ENCODE data around the gene POLR3B. TPM values are rescaled to one million over a fixed set of nuclear protein-coding genes. Genes with fewer than 3 reads are reported as not detected.
"Not testable (repeated sequence)": the region's sequence is repeated elsewhere in the genome, so short reads cannot be mapped to it uniquely, and the experiment has no call there.

Gene POLR3B
- total and polyA plus RNA-seq, 2 of the 13 experiments (the other 11 are each of a cell fraction or from before 2014, with no cell fraction given): 4.8 to 13.1 TPM

DNA sequence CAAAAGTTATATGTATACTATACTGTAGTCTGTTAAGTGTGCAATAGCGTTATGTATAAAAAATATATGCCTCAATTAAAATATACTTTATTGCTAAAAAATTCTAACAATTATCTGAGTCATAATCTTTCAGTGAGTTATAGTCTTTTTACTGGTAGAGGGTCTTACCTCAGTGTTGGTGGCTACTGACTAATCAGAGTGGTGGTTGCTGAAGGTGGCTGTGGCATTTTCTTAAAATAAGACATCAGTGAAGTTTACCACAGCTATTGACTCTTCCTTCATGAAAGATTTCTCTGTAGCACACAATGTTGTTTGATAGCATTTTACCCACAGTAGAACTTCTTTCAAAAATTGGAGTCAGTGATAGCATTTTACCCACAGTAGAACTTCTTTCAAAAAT lies 23.4 kb downstream of the POLR3B start:
- in situ Hi-C loops (cut with HindIII; ENCODE audit: extremely low pct_ligation_motif_present, low pct_unique_long_range_greater_than_20kb): loop anchor here (10.0 kb wide), 1 partner anchor 464 kb away; no protein-coding TSS in a partner anchor
- Histone ChIP-seq H3K9me3 (ENCODE audit: low read length) (no peaks in the 10 kb centered on the region), H3K36me3 (replicated peaks in 1 of 2; ENCODE audit: control insufficient read depth in 1 of 2, insufficient read depth in 2 of 2, low read length in 2 of 2) (peaks cover 5 to 47% of the 10 kb centered on the region in 2 experiments), H3K4me2 (ENCODE audit: low read depth, low read length) (no peak overlapping the region), H3K4me1 (ENCODE audit: insufficient read depth, low read length) (no peaks in the 10 kb centered on the region), H2AFZ (ENCODE audit: low read length) (no peak overlapping the region), H3K27me3 (ENCODE audit: control insufficient read depth in 1 of 2, insufficient read depth in 2 of 2, low read length in 2 of 2) (no peaks in the 10 kb centered on the region), H4K20me1 (ENCODE audit: insufficient read depth, low read length) (no peaks in the 10 kb centered on the region), H3K79me2 (ENCODE audit: insufficient read depth, low read length) (no peaks in the 10 kb centered on the region), H3K4me3 (replicated peaks in 1 of 3; ENCODE audit: insufficient read depth in 1 of 3, low read depth in 2 of 3, low read length in 3 of 3) (no peak overlapping the region), H3K27ac (ENCODE audit: extremely low read length, insufficient read depth, low read length) (no peak overlapping the region), H3K9ac (ENCODE audit: insufficient read depth, low read depth, low read length) (no peak overlapping the region)
- TF ChIP-seq MED13 (CRISPR knock-in tag; IDR thresholded peaks at IDR 0.05) (no peak), ZNF570 (CRISPR knock-in tag; IDR thresholded peaks at IDR 0.05; ENCODE audit: borderline replicate concordance) (no peak), ELF4 (CRISPR knock-in tag; IDR thresholded peaks at IDR 0.05; ENCODE audit: borderline replicate concordance) (no peak), GATAD2A (CRISPR knock-in tag; IDR thresholded peaks at IDR 0.05) (no peak), ZMYM4 (CRISPR knock-in tag; IDR thresholded peaks at IDR 0.05) (no peak), ZNF10 (CRISPR knock-in tag; IDR thresholded peaks at IDR 0.05; ENCODE audit: borderline replicate concordance, low read depth) (no peak), MTA3 (CRISPR knock-in tag; IDR thresholded peaks at IDR 0.05) (no peak), ZMAT3 (CRISPR knock-in tag; conservative IDR thresholded peaks at IDR 0.05) (no peak), ZFAT (CRISPR knock-in tag; conservative IDR thresholded peaks at IDR 0.05) (no peak), ZNF816 (CRISPR knock-in tag; IDR thresholded peaks at IDR 0.05; ENCODE audit: borderline replicate concordance) (no peak), RBM22 (optimal IDR thresholded peaks at IDR 0.05; ENCODE audit: low read length) (no peak), CENPX (CRISPR knock-in tag; IDR thresholded peaks at IDR 0.05) (no peak), ZFP36L2 (CRISPR knock-in tag; IDR thresholded peaks at IDR 0.05) (no peak)
- TF ChIP-seq, protein P1, sequence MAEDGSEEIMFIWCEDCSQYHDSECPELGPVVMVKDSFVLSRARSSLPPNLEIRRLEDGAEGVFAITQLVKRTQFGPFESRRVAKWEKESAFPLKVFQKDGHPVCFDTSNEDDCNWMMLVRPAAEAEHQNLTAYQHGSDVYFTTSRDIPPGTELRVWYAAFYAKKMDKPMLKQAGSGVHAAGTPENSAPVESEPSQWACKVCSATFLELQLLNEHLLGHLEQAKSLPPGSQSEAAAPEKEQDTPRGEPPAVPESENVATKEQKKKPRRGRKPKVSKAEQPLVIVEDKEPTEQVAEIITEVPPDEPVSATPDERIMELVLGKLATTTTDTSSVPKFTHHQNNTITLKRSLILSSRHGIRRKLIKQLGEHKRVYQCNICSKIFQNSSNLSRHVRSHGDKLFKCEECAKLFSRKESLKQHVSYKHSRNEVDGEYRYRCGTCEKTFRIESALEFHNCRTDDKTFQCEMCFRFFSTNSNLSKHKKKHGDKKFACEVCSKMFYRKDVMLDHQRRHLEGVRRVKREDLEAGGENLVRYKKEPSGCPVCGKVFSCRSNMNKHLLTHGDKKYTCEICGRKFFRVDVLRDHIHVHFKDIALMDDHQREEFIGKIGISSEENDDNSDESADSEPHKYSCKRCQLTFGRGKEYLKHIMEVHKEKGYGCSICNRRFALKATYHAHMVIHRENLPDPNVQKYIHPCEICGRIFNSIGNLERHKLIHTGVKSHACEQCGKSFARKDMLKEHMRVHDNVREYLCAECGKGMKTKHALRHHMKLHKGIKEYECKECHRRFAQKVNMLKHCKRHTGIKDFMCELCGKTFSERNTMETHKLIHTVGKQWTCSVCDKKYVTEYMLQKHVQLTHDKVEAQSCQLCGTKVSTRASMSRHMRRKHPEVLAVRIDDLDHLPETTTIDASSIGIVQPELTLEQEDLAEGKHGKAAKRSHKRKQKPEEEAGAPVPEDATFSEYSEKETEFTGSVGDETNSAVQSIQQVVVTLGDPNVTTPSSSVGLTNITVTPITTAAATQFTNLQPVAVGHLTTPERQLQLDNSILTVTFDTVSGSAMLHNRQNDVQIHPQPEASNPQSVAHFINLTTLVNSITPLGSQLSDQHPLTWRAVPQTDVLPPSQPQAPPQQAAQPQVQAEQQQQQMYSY (CRISPR knock-in tag; IDR thresholded peaks at IDR 0.05): no peak
- TF ChIP-seq, protein P2, sequence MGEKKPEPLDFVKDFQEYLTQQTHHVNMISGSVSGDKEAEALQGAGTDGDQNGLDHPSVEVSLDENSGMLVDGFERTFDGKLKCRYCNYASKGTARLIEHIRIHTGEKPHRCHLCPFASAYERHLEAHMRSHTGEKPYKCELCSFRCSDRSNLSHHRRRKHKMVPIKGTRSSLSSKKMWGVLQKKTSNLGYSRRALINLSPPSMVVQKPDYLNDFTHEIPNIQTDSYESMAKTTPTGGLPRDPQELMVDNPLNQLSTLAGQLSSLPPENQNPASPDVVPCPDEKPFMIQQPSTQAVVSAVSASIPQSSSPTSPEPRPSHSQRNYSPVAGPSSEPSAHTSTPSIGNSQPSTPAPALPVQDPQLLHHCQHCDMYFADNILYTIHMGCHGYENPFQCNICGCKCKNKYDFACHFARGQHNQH (CRISPR knock-in tag; IDR thresholded peaks at IDR 0.05): no peak
- no peak for ATAC-seq
- DNase-seq (ENCODE audit: low spot score): no peak
- ChIA-PET CTCF (ENCODE audit: low intra/inter-chr PET ratio, low total read pairs) (no interaction called here), POLR2A (interaction anchor here (1.4 kb wide), 1 partner anchor 17 kb away, joined by 3 read pairs; no protein-coding TSS in a partner anchor)
- 97% methylated on average over 1 of the region's 1 CpG for WGBS (ENCODE audit: low lambda C conversion rate)
- no peak for FAIRE-seq
- BruUV-seq (replicated peaks): no TSS peak
- intact Hi-C loops (cut with micrococcal nuclease; ENCODE audit: unreplicated experiment): no loop called here

DNA sequence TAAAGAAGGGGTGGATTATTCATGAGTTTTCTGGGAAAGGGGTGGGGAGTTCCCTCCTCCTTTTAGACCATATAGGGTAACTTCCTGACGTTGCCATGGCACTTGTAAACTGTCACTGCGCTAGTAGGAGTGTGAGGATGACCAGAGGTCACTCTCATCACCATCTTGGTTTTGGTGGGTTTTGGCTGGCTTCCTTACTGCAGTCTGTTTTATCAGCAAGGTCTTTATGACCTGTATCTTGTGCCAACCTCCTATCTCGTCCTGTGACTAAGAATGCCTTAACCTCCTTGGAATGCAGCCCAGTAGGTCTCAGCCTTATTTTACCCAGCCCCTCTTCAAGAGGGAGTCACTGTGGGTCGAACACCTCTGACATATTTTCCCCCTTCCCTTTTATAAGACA lies 24.3 kb downstream of the POLR3B start:
- H3K36me3 ChIP-seq (replicated peaks in 1 of 2; ENCODE audit: control insufficient read depth in 1 of 2, insufficient read depth in 2 of 2, low read length in 2 of 2): peaks cover 0 to 43% of the 10 kb centered on the region in 2 experiments; a peak in 3 of 5 replicates
- H3K4me3 ChIP-seq (replicated peaks in 1 of 3; ENCODE audit: insufficient read depth in 1 of 3, low read depth in 2 of 3, low read length in 3 of 3); H3K27ac ChIP-seq (ENCODE audit: extremely low read length, insufficient read depth, low read length); intact Hi-C loops (cut with micrococcal nuclease; ENCODE audit: unreplicated experiment); H3K27me3 ChIP-seq (ENCODE audit: control insufficient read depth in 1 of 2, insufficient read depth in 2 of 2, low read length in 2 of 2); CTCF ChIA-PET (ENCODE audit: low intra/inter-chr PET ratio, low total read pairs); FAIRE-seq; H4K20me1 ChIP-seq (ENCODE audit: insufficient read depth, low read length); H3K9me3 ChIP-seq (ENCODE audit: low read length); POLR2A ChIA-PET; H3K79me2 ChIP-seq (ENCODE audit: insufficient read depth, low read length); H2AFZ ChIP-seq (ENCODE audit: low read length); H3K4me1 ChIP-seq (ENCODE audit: insufficient read depth, low read length); BruUV-seq (replicated peaks); H3K9ac ChIP-seq (ENCODE audit: insufficient read depth, low read depth, low read length); ATAC-seq; H3K4me2 ChIP-seq (ENCODE audit: low read depth, low read length); DNase-seq (ENCODE audit: low spot score): not testable (repeated sequence)
- in situ Hi-C loops (cut with HindIII; ENCODE audit: extremely low pct_ligation_motif_present, low pct_unique_long_range_greater_than_20kb): loop anchor here (10.0 kb wide), 1 partner anchor 463 kb away; no protein-coding TSS in a partner anchor
- WGBS (ENCODE audit: low lambda C conversion rate): 98% methylated on average over 4 of the region's 4 CpGs
